Neutrophil (primary cell): ENCODE data around the gene YEATS2.
"Not testable (repeated sequence)": the region's sequence is repeated elsewhere in the genome, so short reads cannot be mapped to it uniquely, and the experiment has no call there.

Source experiments
- H3K27ac ChIP-seq: fragments of 200-600 bp; sonication (generic); 2 replicates; pipeline ENCODE4 v1.5.1; 2016; ENCODE audit warnings: mild to moderate bottlenecking, moderate library complexity
- H3K27me3 ChIP-seq: fragments of 200-600 bp; sonication (generic); 2 replicates; pipeline ENCODE4 v1.6.0; 2016; ENCODE audit warnings: mild to moderate bottlenecking
- H3K36me3 ChIP-seq: fragments of 200-600 bp; sonication (generic); 2 replicates; pipeline ENCODE4 v1.5.1; 2017
- H3K4me1 ChIP-seq, 2 experiments: fragments of 200-600 bp in 1 of 2; sonication (generic) in 1 of 2; 1 replicate in 1 of 2; 2 replicates in 1 of 2; pipeline versions ENCODE4 v1.5.1 to v1.6.1; 2013 to 2016; ENCODE audit warnings: low read depth in 1 of 2, low read length in 1 of 2, mild to moderate bottlenecking in 1 of 2, moderate library complexity in 1 of 2; ENCODE audit not compliant: control insufficient read depth in 1 of 2, insufficient read depth in 1 of 2
- H3K4me3 ChIP-seq, 2 experiments: fragments of 200-600 bp in 1 of 2; sonication (generic) in 1 of 2; 1 replicate in 1 of 2; 2 replicates in 1 of 2; pipeline ENCODE4 v1.5.1; 2013 to 2016; ENCODE audit warnings: low read depth in 1 of 2, low read length in 1 of 2, mild to moderate bottlenecking in 1 of 2, moderate library complexity in 1 of 2
- H3K9me3 ChIP-seq: fragments of 200-600 bp; sonication (generic); 2 replicates; pipeline ENCODE4 v1.5.1; 2016
- CTCF ChIP-seq: fragments of 200-600 bp; sonication (generic); IDR thresholded peaks from 2 replicates; pipeline ENCODE4 v1.5.1; 2016; ENCODE audit warnings: antibody characterized with exemption

YEATS2 gene

GRCh38 chr3:183699238-183699947, 1.8 kb downstream of the YEATS2 start:
- H3K27ac ChIP-seq: peak overlapping the region; percentile 79
- no peak for TF ChIP-seq CTCF
- no peaks in the 10 kb centered on the region for H3K36me3 ChIP-seq
- no peaks in the 10 kb centered on the region for H3K27me3 ChIP-seq
- H3K4me3 ChIP-seq: peak overlapping the region; percentile 80 to 88
- H3K4me1 ChIP-seq: peaks cover 17 to 23% of the 10 kb centered on the region in 2 experiments
- no peaks in the 10 kb centered on the region for H3K9me3 ChIP-seq

- H3K27ac ChIP-seq: no peak overlapping the region
- no peak for TF ChIP-seq CTCF
- no peaks in the 10 kb centered on the region for H3K9me3 ChIP-seq
Measured at GRCh38 chr3:183701744-183702143, 4.1 kb downstream of the YEATS2 start.

GRCh38 chr3:183703892-183704291, 6.3 kb downstream of the YEATS2 start:
- not testable (repeated sequence) for H3K4me3 ChIP-seq, H3K36me3 ChIP-seq, H3K27me3 ChIP-seq, H3K4me1 ChIP-seq, H3K9me3 ChIP-seq, H3K27ac ChIP-seq

More at GRCh38 chr3:183701744-183702143, 4.1 kb downstream of the YEATS2 start:
- H3K36me3 ChIP-seq: no peaks in the 10 kb centered on the region
- no peaks in the 10 kb centered on the region for H3K27me3 ChIP-seq
- H3K4me3 ChIP-seq: no peak overlapping the region
- peaks cover 17 to 23% of the 10 kb centered on the region in 2 experiments for H3K4me1 ChIP-seq

- no peak overlapping the region for H3K27ac ChIP-seq
Measured at GRCh38 chr3:183710231-183710630, 12.6 kb downstream of the YEATS2 start.

GRCh38 chr3:183711516-183711915, 13.9 kb downstream of the YEATS2 start:
- Histone ChIP-seq H3K27me3 (no peaks in the 10 kb centered on the region), H3K36me3 (peaks cover 13% of the 10 kb centered on the region), H3K9me3 (no peaks in the 10 kb centered on the region), H3K27ac (no peak overlapping the region), H3K4me1 (no peaks in the 10 kb centered on the region), H3K4me3 (no peak overlapping the region)
- TF ChIP-seq CTCF: no peak

More at GRCh38 chr3:183710231-183710630, 12.6 kb downstream of the YEATS2 start:
- Histone ChIP-seq H3K27me3 (no peaks in the 10 kb centered on the region), H3K9me3 (no peaks in the 10 kb centered on the region), H3K36me3 (peaks cover 3% of the 10 kb centered on the region), H3K4me3 (no peak overlapping the region), H3K4me1 (no peaks in the 10 kb centered on the region)
- no peak for TF ChIP-seq CTCF

GRCh38 chr3:183714622-183715021, 17.0 kb downstream of the YEATS2 start:
- TF ChIP-seq CTCF: no peak
- Histone ChIP-seq H3K27me3 (no peaks in the 10 kb centered on the region), H3K27ac (no peak overlapping the region), H3K4me3 (no peak overlapping the region), H3K9me3 (no peaks in the 10 kb centered on the region), H3K4me1 (no peaks in the 10 kb centered on the region), H3K36me3 (peaks cover 27% of the 10 kb centered on the region)
